AG09319 (cell line): ENCODE measurements around the gene RPH3AL.

ENCODE experiments used
- DNase-seq: peaks from one replicate; pipeline ENCODE4 v3.0.0-alpha.2; 2010; ENCODE audit warnings: low read depth; ENCODE audit errors: extremely low read depth
- TF ChIP-seq, protein P1 (sequence below): IDR thresholded peaks from 2 replicates; pipeline ENCODE4 v1.5.1; 2011; ENCODE audit warnings: low read depth, mild to moderate bottlenecking, inconsistent platforms, low read length, moderate library complexity

The RPH3AL gene

DNA sequence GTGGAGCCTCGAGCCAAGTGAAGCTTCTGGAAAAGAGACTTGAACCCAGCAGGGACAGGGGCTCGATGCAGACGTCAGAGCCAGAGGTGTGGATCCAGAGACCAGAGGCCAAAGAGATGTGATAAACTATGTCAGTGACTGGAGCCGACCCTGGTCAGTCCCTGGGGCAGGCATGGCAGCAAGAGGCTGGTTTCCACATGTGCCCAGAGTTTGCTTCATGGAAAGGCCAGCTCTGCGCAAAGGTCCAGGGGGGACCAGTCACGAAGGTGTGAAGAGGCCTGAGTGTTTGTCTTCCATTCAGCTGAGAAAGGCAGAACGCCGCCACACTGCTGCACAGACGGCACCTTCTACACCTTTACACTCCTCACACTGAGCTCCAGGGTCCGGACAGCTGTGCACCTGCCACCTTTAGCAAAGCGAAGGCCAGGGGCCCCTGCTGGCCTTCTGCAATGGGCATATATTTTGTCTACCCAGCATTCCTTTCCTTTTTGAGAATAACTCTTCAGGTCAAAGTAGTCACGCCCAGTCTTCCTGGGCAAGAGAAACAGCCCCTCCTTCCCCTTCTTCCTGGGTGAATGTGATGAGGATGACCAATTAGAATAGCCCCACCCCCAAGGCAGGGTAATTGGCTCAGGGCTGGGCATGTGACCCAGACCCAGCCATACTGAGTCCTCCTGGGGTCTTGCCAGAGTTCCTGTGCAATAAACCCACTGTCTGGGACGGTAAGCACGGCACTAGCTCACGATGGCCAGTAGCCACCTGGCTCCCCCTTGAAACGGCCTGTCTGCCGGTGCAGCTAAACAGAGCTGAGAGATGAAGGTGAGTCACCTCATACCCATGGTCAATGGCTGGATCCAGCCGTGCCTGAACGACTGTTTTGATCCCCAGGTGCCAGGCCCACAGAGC, 2.3 kb upstream of the RPH3AL start:
- DNase-seq: no peak
- TF ChIP-seq, protein P1, sequence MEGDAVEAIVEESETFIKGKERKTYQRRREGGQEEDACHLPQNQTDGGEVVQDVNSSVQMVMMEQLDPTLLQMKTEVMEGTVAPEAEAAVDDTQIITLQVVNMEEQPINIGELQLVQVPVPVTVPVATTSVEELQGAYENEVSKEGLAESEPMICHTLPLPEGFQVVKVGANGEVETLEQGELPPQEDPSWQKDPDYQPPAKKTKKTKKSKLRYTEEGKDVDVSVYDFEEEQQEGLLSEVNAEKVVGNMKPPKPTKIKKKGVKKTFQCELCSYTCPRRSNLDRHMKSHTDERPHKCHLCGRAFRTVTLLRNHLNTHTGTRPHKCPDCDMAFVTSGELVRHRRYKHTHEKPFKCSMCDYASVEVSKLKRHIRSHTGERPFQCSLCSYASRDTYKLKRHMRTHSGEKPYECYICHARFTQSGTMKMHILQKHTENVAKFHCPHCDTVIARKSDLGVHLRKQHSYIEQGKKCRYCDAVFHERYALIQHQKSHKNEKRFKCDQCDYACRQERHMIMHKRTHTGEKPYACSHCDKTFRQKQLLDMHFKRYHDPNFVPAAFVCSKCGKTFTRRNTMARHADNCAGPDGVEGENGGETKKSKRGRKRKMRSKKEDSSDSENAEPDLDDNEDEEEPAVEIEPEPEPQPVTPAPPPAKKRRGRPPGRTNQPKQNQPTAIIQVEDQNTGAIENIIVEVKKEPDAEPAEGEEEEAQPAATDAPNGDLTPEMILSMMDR: no peak

DNA sequence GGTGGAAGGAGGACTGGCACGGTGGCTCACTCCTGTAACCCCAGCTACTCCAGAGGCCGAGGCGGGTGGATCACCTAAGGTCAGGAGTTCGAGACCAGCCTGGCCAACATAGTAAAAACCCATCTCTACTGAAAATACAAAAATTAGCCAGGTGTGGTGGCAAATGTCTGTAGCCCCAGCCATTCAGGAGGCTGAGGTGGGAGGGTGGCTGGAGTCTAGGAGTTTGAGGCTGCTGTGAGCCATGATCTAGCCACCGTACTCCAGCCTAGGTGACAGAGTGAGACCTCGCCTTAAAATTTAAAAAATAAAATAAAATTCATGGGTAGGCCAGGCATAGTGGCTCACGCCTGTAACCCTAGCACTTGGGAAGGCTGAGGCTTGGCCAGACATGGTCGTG, 1.2 kb upstream of the RPH3AL start:
- DNase-seq: no peak
- TF ChIP-seq, protein P1: no peak

DNA sequence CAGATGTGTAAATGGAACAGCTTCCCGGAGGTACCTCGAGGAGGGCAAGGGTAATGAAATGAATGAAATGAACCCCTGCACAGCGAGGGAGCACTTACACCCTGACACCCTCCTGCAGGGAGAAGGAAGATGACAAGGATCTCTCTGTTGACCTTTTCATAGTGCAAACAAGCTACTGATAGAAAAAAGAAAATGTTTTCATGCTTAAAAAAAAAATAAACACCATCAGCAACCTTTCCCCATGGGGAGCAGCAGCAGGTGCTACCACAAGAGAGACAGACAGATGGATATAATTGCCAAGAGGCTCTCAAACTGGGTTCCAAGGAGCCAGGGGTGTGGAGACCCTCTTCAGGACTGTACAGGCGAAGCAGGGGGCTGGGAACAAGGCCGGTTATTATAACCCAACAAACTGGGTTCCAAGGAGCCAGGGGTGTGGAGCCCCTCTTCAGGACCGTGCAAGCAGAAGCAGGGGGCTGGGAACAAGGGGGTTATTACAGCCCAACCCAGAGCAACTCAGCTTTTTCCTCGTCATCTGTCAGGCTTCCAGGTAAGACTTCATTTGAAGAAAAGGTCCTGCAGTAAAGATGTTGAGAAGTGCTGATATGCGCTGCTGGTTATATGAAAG, 718 bp upstream of the RPH3AL start:
- no peak for DNase-seq
- TF ChIP-seq, protein P1: no peak

DNA sequence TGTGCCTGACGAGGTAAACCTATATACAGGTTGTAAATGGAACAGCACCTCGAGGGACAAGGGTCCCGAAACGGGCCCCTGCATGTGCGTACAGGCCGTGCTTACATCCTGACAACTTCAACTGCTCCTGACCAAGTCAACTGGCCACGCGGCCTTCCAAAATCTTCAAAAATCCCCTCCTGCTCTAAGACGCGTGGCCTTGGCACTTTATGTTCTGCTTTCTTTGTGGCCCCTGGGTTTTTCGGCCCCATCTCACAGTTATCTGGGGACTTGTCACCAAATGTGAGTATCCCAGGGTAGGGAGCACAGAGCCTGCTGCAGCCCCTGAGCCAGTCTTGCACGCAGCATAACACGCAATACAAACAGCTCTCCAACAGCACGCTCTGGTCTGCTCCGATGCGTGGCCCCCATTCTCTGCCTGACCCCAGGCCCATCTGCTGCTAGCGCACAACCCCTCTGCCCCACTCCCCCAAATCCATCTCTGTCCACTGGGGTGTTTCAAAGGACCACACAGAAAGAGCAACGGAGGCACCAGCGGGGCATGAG, 659 bp downstream of the RPH3AL start:
- TF ChIP-seq, protein P1: no peak
- no peak for DNase-seq

DNA sequence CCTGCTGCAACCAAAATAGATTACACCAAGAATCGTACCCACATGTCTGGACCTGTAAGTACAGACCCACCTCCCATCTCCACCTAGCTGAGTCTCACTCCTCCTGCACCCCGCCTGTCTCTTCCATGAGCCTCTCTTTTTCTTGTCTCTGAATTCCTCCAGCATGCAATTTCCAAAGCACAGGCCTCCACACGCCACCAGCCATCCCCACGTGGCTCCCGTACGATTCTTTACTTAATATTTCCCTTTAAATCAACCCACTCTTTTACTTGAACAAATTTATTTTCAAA, 1.2 kb downstream of the RPH3AL start:
- no peak for DNase-seq
- TF ChIP-seq, protein P1: no peak

DNA sequence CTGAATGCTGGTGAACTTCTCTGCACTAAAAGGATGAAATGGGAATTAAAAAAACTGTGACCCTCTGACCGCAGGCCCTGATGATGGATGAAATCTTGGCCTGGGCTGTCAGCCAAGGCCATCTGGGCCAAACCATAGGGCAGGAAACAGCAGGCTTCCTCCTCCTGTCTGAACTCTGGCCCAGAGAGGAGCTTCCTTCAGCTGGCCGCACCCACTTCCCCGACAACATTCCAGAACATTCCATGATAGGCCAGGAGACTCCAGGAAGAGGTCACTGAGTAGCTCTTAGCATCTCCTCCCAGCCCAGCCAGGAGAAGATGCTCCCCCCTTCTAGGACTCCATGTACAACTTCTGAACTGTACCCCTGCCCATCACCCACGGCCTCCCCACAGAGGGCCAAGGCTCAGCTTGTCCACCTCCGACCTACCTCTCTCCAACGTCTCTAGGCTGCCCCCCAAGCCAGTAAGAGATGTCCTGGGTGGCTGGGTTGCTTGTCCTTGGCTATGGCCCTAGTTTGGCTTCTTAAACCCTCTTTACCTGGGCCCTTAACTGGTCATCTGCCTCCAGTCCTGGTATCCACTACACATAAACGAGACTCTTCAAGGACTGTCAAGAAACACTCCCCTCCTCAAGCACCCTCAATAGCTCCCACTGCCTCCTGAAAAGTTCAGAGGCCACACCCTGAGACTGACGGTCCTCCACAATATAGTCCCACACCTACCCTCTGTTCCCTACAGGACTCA, 1.7 kb downstream of the RPH3AL start:
- no peak for DNase-seq
- TF ChIP-seq, protein P1: no peak
